GM12874 (cell line): ENCODE data around the gene OR51E1.

Experiments
- TF ChIP-seq, protein P1 (sequence below): IDR thresholded peaks from 2 replicates; pipeline ENCODE4 v1.5.1; 2011; ENCODE audit warnings: low read depth, mild to moderate bottlenecking, control low read depth, low read length, moderate library complexity; ENCODE audit not compliant: insufficient read depth

Gene OR51E1

DNA sequence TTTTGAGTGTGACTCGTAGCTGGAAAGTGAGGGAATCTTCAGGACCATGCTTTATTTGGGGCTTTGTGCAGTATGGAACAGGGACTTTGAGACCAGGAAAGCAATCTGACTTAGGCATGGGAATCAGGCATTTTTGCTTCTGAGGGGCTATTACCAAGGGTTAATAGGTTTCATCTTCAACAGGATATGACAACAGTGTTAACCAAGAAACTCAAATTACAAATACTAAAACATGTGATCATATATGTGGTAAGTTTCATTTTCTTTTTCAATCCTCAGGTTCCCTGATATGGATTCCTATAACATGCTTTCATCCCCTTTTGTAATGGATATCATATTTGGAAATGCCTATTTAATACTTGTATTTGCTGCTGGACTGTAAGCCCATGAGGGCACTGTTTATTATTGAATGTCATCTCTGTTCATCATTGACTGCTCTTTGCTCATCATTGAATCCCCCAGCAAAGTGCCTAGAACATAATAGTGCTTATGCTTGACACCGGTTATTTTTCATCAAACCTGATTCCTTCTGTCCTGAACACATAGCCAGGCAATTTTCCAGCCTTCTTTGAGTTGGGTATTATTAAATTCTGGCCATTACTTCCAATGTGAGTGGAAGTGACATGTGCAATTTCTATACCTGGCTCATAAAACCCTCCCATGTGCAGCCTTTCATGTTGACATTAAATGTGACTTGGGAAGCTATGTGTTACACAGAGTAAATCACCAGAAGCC is 11.0 kb downstream of the OR51E1 start:
- TF ChIP-seq, protein P1, sequence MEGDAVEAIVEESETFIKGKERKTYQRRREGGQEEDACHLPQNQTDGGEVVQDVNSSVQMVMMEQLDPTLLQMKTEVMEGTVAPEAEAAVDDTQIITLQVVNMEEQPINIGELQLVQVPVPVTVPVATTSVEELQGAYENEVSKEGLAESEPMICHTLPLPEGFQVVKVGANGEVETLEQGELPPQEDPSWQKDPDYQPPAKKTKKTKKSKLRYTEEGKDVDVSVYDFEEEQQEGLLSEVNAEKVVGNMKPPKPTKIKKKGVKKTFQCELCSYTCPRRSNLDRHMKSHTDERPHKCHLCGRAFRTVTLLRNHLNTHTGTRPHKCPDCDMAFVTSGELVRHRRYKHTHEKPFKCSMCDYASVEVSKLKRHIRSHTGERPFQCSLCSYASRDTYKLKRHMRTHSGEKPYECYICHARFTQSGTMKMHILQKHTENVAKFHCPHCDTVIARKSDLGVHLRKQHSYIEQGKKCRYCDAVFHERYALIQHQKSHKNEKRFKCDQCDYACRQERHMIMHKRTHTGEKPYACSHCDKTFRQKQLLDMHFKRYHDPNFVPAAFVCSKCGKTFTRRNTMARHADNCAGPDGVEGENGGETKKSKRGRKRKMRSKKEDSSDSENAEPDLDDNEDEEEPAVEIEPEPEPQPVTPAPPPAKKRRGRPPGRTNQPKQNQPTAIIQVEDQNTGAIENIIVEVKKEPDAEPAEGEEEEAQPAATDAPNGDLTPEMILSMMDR, result no peak

DNA sequence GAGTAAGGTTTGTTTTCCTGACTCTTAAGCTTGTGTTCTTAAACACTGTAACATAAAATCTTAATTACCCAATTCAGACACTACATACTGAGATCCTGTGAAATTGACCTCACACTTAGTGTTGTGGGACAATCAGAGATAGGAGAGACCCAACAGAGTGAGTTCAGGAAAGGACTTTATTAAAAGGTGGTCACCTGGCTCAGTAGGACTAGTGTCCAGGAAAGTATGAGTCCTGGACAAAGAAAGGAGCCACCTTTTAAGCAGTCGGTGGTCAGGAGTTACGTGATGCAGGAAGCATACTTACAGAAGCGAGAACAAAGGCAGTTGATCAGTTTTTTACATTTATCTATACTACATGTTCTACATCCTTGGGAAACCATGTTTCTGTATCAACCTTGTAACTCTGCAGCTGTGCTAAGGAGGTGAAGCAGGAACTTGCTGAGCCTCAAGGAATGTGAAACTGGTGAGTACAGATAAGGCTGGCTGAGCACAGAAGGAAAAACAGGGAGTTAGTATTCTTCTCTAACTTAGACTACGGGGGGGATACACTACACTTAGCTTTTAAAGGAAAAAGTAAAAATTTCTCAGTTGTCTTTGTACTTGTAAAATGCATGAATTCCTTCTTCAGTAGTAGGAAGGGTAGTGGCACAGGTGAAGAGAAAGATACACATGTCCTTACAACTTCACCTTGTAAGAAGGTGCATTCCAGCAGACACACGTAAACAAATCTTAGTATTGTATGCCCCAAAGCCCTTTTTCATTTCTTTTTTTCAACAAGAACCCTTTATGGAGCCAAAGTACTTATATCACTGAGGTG is 15.1 kb downstream of the OR51E1 start:
- TF ChIP-seq, protein P1, result no peak

DNA sequence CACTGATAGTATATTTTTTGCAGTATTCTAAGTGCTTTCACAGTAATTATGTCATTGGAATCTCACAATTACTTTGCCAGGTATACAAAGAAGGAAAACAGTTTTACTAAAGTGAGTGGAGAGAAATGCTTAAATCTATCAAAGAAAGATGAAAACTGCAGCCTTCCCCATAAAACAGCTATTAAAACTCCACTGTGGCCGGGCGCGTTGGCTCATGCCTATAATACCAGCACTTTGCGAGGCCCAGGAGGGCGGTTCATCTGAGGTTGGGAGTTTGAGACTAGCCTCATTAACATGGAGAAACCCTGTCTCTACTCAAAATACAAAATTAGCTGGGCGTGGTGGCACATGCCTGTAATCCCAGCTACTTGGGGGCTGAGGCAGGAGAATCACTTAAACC is 19.1 kb downstream of the OR51E1 start:
- TF ChIP-seq, protein P1, result no peak

DNA sequence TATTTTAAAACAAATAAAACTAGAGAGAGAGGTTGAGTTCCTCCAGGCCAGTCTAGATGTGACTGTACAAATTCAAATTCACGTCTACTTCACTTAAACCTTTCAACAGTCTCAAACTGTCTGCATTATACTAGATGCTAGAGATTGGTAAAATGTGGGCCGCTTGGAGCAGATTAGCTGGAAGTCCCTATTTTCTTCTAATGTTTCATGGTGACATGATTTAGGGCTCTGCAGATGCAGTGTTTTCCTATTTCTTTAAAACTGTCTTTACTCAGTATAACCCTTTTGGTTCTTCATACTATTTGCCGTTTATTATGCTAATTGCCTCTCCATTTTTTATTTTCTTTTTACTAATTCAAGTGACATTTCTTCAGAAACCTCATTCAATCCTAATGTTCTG is 20.4 kb downstream of the OR51E1 start:
- TF ChIP-seq, protein P1, result no peak

DNA sequence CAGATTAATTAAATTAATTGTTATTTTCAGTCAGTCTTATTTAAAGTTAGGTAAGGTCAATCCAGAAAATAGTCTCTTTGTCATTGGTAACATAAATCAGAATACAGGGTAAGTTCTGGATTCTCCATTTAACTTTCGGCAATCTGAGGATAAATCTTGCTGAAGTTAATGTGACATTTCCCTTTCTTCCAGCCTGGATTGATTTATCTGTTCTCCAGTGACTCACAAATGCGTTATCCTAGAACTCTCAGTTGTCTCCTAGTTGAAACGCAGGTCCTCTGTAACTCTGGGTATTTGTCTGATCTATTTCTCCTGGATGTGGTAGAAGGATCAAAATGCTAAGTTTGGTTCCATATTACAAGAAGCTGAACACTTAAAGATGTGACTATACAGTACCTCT is 21.0 kb downstream of the OR51E1 start:
- TF ChIP-seq, protein P1, result no peak

DNA sequence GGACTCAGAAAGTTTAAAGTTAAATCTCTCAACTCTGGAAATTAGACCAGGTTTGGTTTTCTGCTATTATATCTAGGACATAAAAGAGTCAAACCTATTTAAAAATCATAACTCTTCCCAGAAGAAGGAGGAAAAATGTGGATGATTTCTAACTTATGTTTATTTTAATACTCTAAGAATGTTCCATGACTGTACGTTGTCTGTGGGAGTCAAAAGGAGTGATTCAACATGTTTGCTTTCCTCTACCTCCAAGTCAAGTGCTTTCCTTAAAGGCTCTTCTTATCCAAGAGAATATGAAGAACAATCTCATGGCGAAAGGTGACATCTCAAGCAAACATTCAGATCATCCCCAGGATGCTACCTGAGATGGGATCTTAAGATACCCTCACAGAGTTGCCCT is 21.6 kb downstream of the OR51E1 start:
- TF ChIP-seq, protein P1, result no peak

DNA sequence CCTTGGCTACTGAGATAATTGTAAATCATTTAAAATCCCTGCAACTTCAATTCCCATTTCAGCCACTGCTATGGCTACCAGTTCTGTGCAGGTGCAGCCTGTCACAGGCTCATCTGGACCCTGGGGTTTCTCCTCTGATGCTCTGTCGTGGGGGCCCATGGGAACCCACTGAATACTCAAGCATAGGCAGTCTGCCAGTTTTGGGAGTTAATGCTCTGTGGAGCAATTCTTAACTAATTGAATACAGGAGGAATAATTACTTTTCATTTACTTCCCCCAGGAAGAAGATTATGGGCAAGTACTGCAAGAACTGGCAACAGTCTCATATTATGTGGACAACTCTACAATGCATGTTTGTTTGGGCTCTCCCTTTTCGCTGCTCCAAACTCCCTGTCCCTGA is 28.0 kb downstream of the OR51E1 start:
- TF ChIP-seq, protein P1, result no peak
